PC-9 (cell line): ENCODE measurements around the gene CCDC146. TPM values are rescaled to one million over a fixed set of nuclear protein-coding genes. Genes with fewer than 3 reads are reported as not detected.

Source experiments
- BruUV-seq: library from RNA; stranded (reverse); fragments of 400-500 nt; replicated peaks from 2 replicates; lab custom pipeline; 2021; lab: Mats Ljungman, UMichigan
- CTCF ChIA-PET: fragments of 300-600 bp; sonication (Branson Sonifier 250); formaldehyde crosslinking; loops from one replicate; lab custom pipeline; 2022; ENCODE audit warnings: antibody characterized with exemption; lab: Charles Lee
- POLR2A ChIA-PET: fragments of 300-600 bp; sonication (Branson Sonifier 250); formaldehyde crosslinking; loops from one replicate; lab custom pipeline; 2022; ENCODE audit warnings: antibody characterized with exemption; ENCODE audit not compliant: unreplicated experiment; lab: Charles Lee
- DNase-seq, 2 experiments: peaks; one replicate each; pipeline versions ENCODE4 v3.0.0 to v3.0.0-alpha.2; 2015 to 2022; ENCODE audit warnings: mixed read lengths in 1 of 2
- H2AFZ ChIP-seq: fragments of 200-600 bp; sonication (generic); 2 replicates; pipeline ENCODE4 v1.8.1; 2017; ENCODE audit warnings: antibody characterized with exemption
- H3F3A ChIP-seq: fragments of 200-600 bp; sonication (generic); 2 replicates; pipeline ENCODE4 v1.8.1; 2017; ENCODE audit warnings: antibody characterized with exemption, mild to moderate bottlenecking, low read depth; ENCODE audit not compliant: insufficient read depth
- H3K27ac ChIP-seq: fragments of 200-600 bp; sonication (generic); 2 replicates; pipeline ENCODE4 v1.6.1; 2016; ENCODE audit warnings: mixed run types
- H3K27me3 ChIP-seq: fragments of 200-600 bp; sonication (generic); 2 replicates; pipeline ENCODE4 v1.6.1; 2016; ENCODE audit warnings: low read depth, mixed run types; ENCODE audit not compliant: insufficient read depth
- H3K36me3 ChIP-seq: fragments of 200-600 bp; sonication (generic); 2 replicates; pipeline ENCODE4 v1.6.1; 2016; ENCODE audit warnings: low read depth, mixed run types
- H3K4me1 ChIP-seq: fragments of 200-600 bp; sonication (generic); replicated peaks from 2 replicates; pipeline ENCODE4 v1.6.1; 2016; ENCODE audit warnings: mixed run types; ENCODE audit not compliant: insufficient read depth
- H3K4me2 ChIP-seq: fragments of 200-600 bp; sonication (generic); 2 replicates; pipeline ENCODE4 v1.6.1; 2017; ENCODE audit warnings: mixed run types
- H3K4me3 ChIP-seq: fragments of 200-600 bp; sonication (generic); 2 replicates; pipeline ENCODE4 v1.6.1; 2016; ENCODE audit warnings: mixed run types
- H3K79me2 ChIP-seq: fragments of 200-600 bp; sonication (generic); 2 replicates; pipeline ENCODE4 v1.6.1; 2017; ENCODE audit warnings: low read depth, mixed run types
- H3K9me2 ChIP-seq: fragments of 200-600 bp; sonication (generic); 2 replicates; pipeline ENCODE4 v1.8.1; 2017; ENCODE audit warnings: mild to moderate bottlenecking; ENCODE audit not compliant: insufficient read depth
- H3K9me3 ChIP-seq: fragments of 200-600 bp; sonication (generic); 2 replicates; pipeline ENCODE4 v1.8.1; 2016; ENCODE audit warnings: low read depth; ENCODE audit not compliant: insufficient read depth
- H4K20me1 ChIP-seq: fragments of 200-600 bp; sonication (generic); 2 replicates; pipeline ENCODE4 v1.8.1; 2017; ENCODE audit not compliant: insufficient read depth
- CTCF ChIP-seq: fragments of 200-600 bp; sonication (generic); conservative IDR thresholded peaks from 2 replicates; pipeline ENCODE4 v1.6.1; 2017; ENCODE audit warnings: mixed run types, antibody characterized with exemption, mild to moderate bottlenecking, moderate library complexity
- EZH2 ChIP-seq: fragments of 200-600 bp; sonication (generic); IDR thresholded peaks from 2 replicates; pipeline ENCODE4 v1.8.0; 2017; ENCODE audit warnings: antibody characterized with exemption, low read depth
- intact Hi-C: fragments of 100-400 bp; cut with micrococcal nuclease; formaldehyde crosslinking; loops from one replicate; pipeline ENCODE4 v1.10.0; 2022; ENCODE audit not compliant: unreplicated experiment
- total RNA-seq: library from RNA; stranded (reverse); gene quantifications from 2 replicates; pipeline ENCODE4 v1.2.3, GENCODE V29; 2021

CCDC146 gene
- total RNA-seq, 1 experiment from 2014 or later = 15.9 TPM

DNA sequence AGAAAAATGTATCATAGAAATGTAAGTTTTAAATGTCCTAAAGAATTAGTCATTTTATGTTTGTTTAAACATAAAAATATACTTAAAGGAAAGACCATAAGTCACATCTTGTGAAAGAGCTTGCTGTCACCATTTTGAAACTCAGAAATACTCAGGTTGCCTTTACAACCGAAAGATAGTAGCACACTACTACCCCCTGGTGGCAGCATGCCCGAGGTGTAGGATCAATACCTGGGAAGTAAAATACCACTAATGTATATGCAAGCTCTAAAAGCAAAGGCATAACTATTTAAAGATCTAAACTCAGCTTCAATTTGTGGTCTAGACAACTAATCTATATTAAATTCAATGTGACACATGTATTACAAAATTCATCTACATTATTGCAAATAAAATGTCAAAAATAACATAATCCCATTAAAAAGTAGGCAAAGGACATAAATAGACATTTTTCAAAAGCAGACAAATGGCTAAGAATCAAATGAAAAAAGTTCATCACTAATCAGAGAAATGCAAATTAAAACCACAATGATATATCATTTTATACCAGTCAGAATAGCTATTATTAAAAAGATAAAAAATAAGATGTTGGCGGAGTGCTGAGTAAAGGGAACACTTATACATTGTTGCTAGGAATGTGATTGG, 124.9 kb downstream of the CCDC146 start:
- ChIA-PET POLR2A (no interaction called here), CTCF (interaction anchor here (0.6 to 1.4 kb wide), 5 partner anchors 12 to 1096 kb away, joined by 3 to 25 read pairs (median 5); no protein-coding TSS in a partner anchor)
- Histone ChIP-seq H3K9me3 (no peaks in the 10 kb centered on the region), H2AFZ (no peak overlapping the region), H3K9me2 (no peaks in the 10 kb centered on the region), H3K36me3 (no peaks in the 10 kb centered on the region; the same call in 1 of the 2 replicates), H3K27ac (no peak overlapping the region), H4K20me1 (no peaks in the 10 kb centered on the region), H3F3A (no peaks in the 10 kb centered on the region), H3K79me2 (no peaks in the 10 kb centered on the region), H3K4me1 (no peaks in the 10 kb centered on the region), H3K4me3 (no peak overlapping the region), H3K27me3 (no peaks in the 10 kb centered on the region), H3K4me2 (no peak overlapping the region)
- DNase-seq = peak; percentile 61 to 70
- BruUV-seq = no TSS peak
- intact Hi-C loops = loop anchor here (2.0 to 10.0 kb wide), 2 partner anchors 85 to 123 kb away; partner anchors contain the start of gene CCDC146
- TF ChIP-seq CTCF (peak; percentile 94), EZH2 (no peak)

DNA sequence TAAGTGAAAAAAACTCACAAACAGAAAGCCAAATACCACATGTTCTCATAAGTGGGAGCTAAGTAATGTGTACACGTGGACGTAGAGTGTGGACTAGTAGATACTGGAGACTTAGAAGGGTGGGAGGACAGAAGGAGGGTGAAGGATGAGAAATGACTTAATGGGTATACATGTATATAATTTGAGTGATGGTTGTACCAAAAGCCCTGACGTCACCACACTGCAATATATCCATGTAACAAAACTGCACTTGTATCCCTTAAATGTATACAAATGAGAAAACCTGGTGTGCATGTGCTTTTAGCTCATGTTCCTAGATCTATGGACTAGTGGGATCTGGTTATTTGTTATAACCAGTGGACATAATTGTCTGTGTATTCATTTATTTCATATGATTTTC, 125.7 kb downstream of the CCDC146 start:
- Histone ChIP-seq H3F3A (no peaks in the 10 kb centered on the region), H3K4me2 (no peak overlapping the region), H2AFZ (no peak overlapping the region), H3K9me2 (no peaks in the 10 kb centered on the region), H3K27ac (no peak overlapping the region), H3K4me1 (no peaks in the 10 kb centered on the region), H3K4me3 (no peak overlapping the region), H4K20me1 (no peaks in the 10 kb centered on the region), H3K27me3 (no peaks in the 10 kb centered on the region), H3K79me2 (no peaks in the 10 kb centered on the region), H3K9me3 (no peaks in the 10 kb centered on the region), H3K36me3 (no peaks in the 10 kb centered on the region)
- ChIA-PET POLR2A (interaction anchor here (0.7 kb wide), 1 partner anchor 407 kb away, joined by 3 read pairs; no protein-coding TSS in a partner anchor), CTCF (no interaction called here)
- intact Hi-C loops = loop anchor here (10.0 kb wide), 1 partner anchor 123 kb away; the partner anchor contains the start of gene CCDC146
- BruUV-seq = no TSS peak
- TF ChIP-seq CTCF (no peak), EZH2 (no peak)
- DNase-seq = no peak

- H3K9me3 ChIP-seq = no peaks in the 10 kb centered on the region
- no peak overlapping the region for H2AFZ ChIP-seq
- DNase-seq = no peak
- H3K4me1 ChIP-seq = no peaks in the 10 kb centered on the region
- H3K27ac ChIP-seq = no peak overlapping the region
- CTCF ChIA-PET = no interaction called here
- intact Hi-C loops = no loop called here
- POLR2A ChIA-PET = no interaction called here
- no peak overlapping the region for H3K4me3 ChIP-seq
- H3K36me3 ChIP-seq = no peaks in the 10 kb centered on the region
- no peaks in the 10 kb centered on the region for H3K9me2 ChIP-seq
- H3K4me2 ChIP-seq = no peak overlapping the region
- no peaks in the 10 kb centered on the region for H4K20me1 ChIP-seq
- H3K79me2 ChIP-seq = no peaks in the 10 kb centered on the region
- no peaks in the 10 kb centered on the region for H3K27me3 ChIP-seq
- no peak for TF ChIP-seq CTCF
- TF ChIP-seq EZH2 = no peak
- no TSS peak for BruUV-seq
- no peaks in the 10 kb centered on the region for H3F3A ChIP-seq
These were observed 130.1 kb downstream of the CCDC146 start for GRCh38 chr7:77252506-77252905.
